ENCODE measurements around the gene RD3L. TPM values are rescaled to one million over a fixed set of nuclear protein-coding genes. Genes with fewer than 3 reads are reported as not detected.

Gene RD3L
- total and polyA plus RNA-seq, 2 of the 13 experiments (the other 11 are each of a cell fraction or from before 2014, with no cell fraction given), result not detected

GRCh38 chr14:103910262-103910935, 31.9 kb downstream of the RD3L start (continued):
- TF ChIP-seq ZNF639 (CRISPR knock-in tag; conservative IDR thresholded peaks at IDR 0.05) (no peak), ZNF772 (CRISPR knock-in tag; IDR thresholded peaks at IDR 0.05) (no peak), JARID2 (CRISPR knock-in tag; IDR thresholded peaks at IDR 0.05; ENCODE audit: insufficient replicate concordance) (no peak), ZNF225 (CRISPR knock-in tag; IDR thresholded peaks at IDR 0.05) (no peak), PTBP1 (IDR thresholded peaks at IDR 0.05; ENCODE audit: low read depth, low read length, poor library complexity, severe bottlenecking) (no peak), ZNF431 (CRISPR knock-in tag; IDR thresholded peaks at IDR 0.05; ENCODE audit: borderline replicate concordance, low read depth) (no peak), NR3C1 (CRISPR knock-in tag; IDR thresholded peaks at IDR 0.05) (no peak), ETS1 (CRISPR knock-in tag; IDR thresholded peaks at IDR 0.05) (no peak), ZBTB44 (CRISPR knock-in tag; IDR thresholded peaks at IDR 0.05) (no peak), DR1 (CRISPR knock-in tag; IDR thresholded peaks at IDR 0.05) (no peak), CCDC6 (CRISPR knock-in tag; IDR thresholded peaks at IDR 0.05) (no peak), SAP130 (CRISPR knock-in tag; IDR thresholded peaks at IDR 0.05; ENCODE audit: low read depth) (peak; percentile 39; the same call in 1 of the 2 replicates), ZFP91 (CRISPR knock-in tag; IDR thresholded peaks at IDR 0.05; ENCODE audit: borderline replicate concordance) (no peak; the same call in 1 of the 2 replicates), XBP1 (CRISPR knock-in tag; IDR thresholded peaks at IDR 0.05) (no peak), NFYC (CRISPR knock-in tag; IDR thresholded peaks at IDR 0.05) (no peak), ZNF720 (CRISPR knock-in tag; IDR thresholded peaks at IDR 0.05) (no peak), PHF20 (CRISPR knock-in tag; IDR thresholded peaks at IDR 0.05) (no peak), ZNF550 (CRISPR knock-in tag; IDR thresholded peaks at IDR 0.05; ENCODE audit: borderline replicate concordance) (no peak), ZNF614 (CRISPR knock-in tag; IDR thresholded peaks at IDR 0.05; ENCODE audit: borderline replicate concordance) (peak; percentile 34; the same call in 1 of the 2 replicates), HNF1B (CRISPR knock-in tag; IDR thresholded peaks at IDR 0.05) (peak; percentile 64), ATF3 (CRISPR knock-in tag; IDR thresholded peaks at IDR 0.05) (no peak), NRL (CRISPR knock-in tag; IDR thresholded peaks at IDR 0.05; ENCODE audit: borderline replicate concordance) (no peak), ZNF343 (CRISPR knock-in tag; IDR thresholded peaks at IDR 0.05) (no peak)
